Measurements from ENCODE around the gene TECTB.

- TF ChIP-seq EZH2phosphoT487 (IDR thresholded peaks at IDR 0.05; ENCODE audit: insufficient read depth, low read depth), result no peak
- no peak for TF ChIP-seq EZH2 (IDR thresholded peaks at IDR 0.05; ENCODE audit: insufficient read depth, poor library complexity, severe bottlenecking)
Observed at GRCh38 chr10:112335868-112336265, 52.7 kb downstream of the TECTB start.

All from GM23248 (cell line).